Limb (tissue), 2 donors: ENCODE measurements around the gene TGM1.

Experiments used
- DNase-seq, 2 donors: peaks; one replicate each; pipeline ENCODE4 v3.0.0-alpha.2; 2016; ENCODE audit errors: extremely low spot score in 2 of 2

The TGM1 gene

GRCh38 chr14:24271134-24271833 is 8.3 kb upstream of the TGM1 start, which contains the start of gene RABGGTA:
RABGGTA (minus strand) TSS chr14:24271597; CDS start chr14:24271115, 482 bp downstream.
- peak; percentile 92 for DNase-seq

- no peak for DNase-seq
These were observed 7.7 kb upstream of the TGM1 start for GRCh38 chr14:24270537-24271133.

GRCh38 chr14:24269910-24270536 is 7.0 kb upstream of the TGM1 start:
- no peak for DNase-seq

- no peak for DNase-seq
These were observed 6.4 kb upstream of the TGM1 start for GRCh38 chr14:24269368-24269767.

- DNase-seq = no peak
These were observed 5.2 kb upstream of the TGM1 start for GRCh38 chr14:24268225-24268624.

GRCh38 chr14:24267516-24267915 is 4.5 kb upstream of the TGM1 start:
- DNase-seq = no peak

- no peak for DNase-seq
These were observed 3.6 kb upstream of the TGM1 start for GRCh38 chr14:24266344-24267244.

GRCh38 chr14:24264298-24264697 is 1.3 kb upstream of the TGM1 start:
- DNase-seq = no peak

- DNase-seq = no peak
These were observed 871 bp upstream of the TGM1 start for GRCh38 chr14:24263848-24264247.

- no peak for DNase-seq
These were observed 1.0 kb downstream of the TGM1 start for GRCh38 chr14:24261969-24262327.

- no peak for DNase-seq
These were observed 1.6 kb downstream of the TGM1 start for GRCh38 chr14:24261256-24261968.

- DNase-seq = no peak
These were observed 2.2 kb downstream of the TGM1 start for GRCh38 chr14:24260780-24261157.

- DNase-seq = no peak
These were observed 2.8 kb downstream of the TGM1 start for GRCh38 chr14:24260026-24260779.

- DNase-seq = peak; percentile 14 to 83
These were observed 3.5 kb downstream of the TGM1 start for GRCh38 chr14:24259282-24260025.

- no peak for DNase-seq
These were observed 4.3 kb downstream of the TGM1 start for GRCh38 chr14:24258548-24259265.

GRCh38 chr14:24258119-24258518 is 4.9 kb downstream of the TGM1 start:
- DNase-seq = no peak

GRCh38 chr14:24256960-24257359 is 6.0 kb downstream of the TGM1 start:
- no peak for DNase-seq

- no peak for DNase-seq
These were observed 6.9 kb downstream of the TGM1 start for GRCh38 chr14:24255931-24256711.
